ENCODE data around the gene MON2. TPM values are rescaled to one million over a fixed set of nuclear protein-coding genes. Genes with fewer than 3 reads are reported as not detected.

MON2 gene
- total and polyA plus RNA-seq, 2 of the 8 experiments (the other 6 are each of a cell fraction or from before 2014, with no cell fraction given) = 3.8 to 21.8 TPM

DNA sequence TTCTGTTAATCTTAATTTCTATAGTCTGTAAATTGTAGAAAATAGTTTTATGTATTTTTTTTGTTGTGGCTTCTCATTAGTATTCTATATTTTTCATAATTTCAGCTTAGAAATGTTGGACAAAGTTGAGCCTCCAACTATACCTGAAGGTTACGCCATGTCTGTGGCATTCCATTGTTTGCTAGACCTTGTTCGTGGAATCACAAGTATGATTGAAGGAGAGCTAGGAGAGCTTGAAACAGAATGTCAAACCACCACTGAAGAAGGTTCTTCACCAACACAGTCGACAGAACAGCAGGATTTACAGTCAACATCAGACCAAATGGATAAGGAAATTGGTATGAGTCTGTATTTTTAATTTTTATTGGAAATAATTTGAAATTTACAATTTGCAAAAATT is 65.7 kb downstream of the MON2 start:
- ChIA-PET POLR2A (ENCODE audit: partially characterized antibody) (no interaction called here), CTCF (ENCODE audit: partially characterized antibody) (interaction anchor here (0.7 kb wide), 1 partner anchor 9 kb away, joined by 3 read pairs; no protein-coding TSS in a partner anchor)
- Histone ChIP-seq H2BK15ac (ENCODE audit: low read length) (no peak overlapping the region), H3K14ac (ENCODE audit: insufficient read length) (no peak overlapping the region), H2BK20ac (ENCODE audit: low read length) (no peak overlapping the region), H3K9ac (replicated peaks in 1 of 4; ENCODE audit: extremely low read depth in 1 of 4, low read depth in 3 of 4, low read length in 3 of 4) (no peak overlapping the region), H4K5ac (ENCODE audit: insufficient read length, low read depth, low read length) (no peak overlapping the region), H3K18ac (ENCODE audit: extremely low read depth, low read length) (no peak overlapping the region), H2AK5ac (ENCODE audit: low read depth, low read length) (no peak overlapping the region), H4K8ac (ENCODE audit: extremely low read depth, insufficient read depth, low read length) (no peak overlapping the region), H3K9me3 (ENCODE audit: insufficient read depth in 2 of 2, low read depth in 1 of 2, low read length in 1 of 2) (no peaks in the 10 kb centered on the region), H3K56ac (replicated peaks; ENCODE audit: insufficient read length, low read depth, low read length) (no peak overlapping the region), H3K27me3 (replicated peaks in 1 of 4; ENCODE audit: control insufficient read depth in 3 of 4, extremely low read depth in 1 of 4, insufficient read depth in 3 of 4, low read length in 3 of 4) (no peaks in the 10 kb centered on the region), H3K27ac (ENCODE audit: low read depth, low read length) (no peak overlapping the region), H3K4me3 (ENCODE audit: extremely low read depth in 1 of 4, insufficient read depth in 2 of 4, low read depth in 3 of 4, low read length in 4 of 4) (no peak overlapping the region), H3K4me1 (replicated peaks in 1 of 4; ENCODE audit: control insufficient read depth in 3 of 4, insufficient read depth in 4 of 4, low read length in 3 of 4) (no peaks in the 10 kb centered on the region), H3K4ac (replicated peaks; ENCODE audit: insufficient read length, low read depth, low read length) (no peak overlapping the region), H3K36me3 (ENCODE audit: control insufficient read depth in 2 of 4, insufficient read depth in 4 of 4, low read length in 3 of 4) (peaks cover 0 to 14% (median 6%) of the 10 kb centered on the region in 4 experiments; a peak in 3 of 8 replicates), H3K79me2 (ENCODE audit: control insufficient read depth in 1 of 2, insufficient read depth in 2 of 2, low read length in 2 of 2) (no peaks in the 10 kb centered on the region), H2BK5ac (ENCODE audit: low read depth, low read length) (no peak overlapping the region), H3K79me1 (ENCODE audit: low read depth, low read length) (no peaks in the 10 kb centered on the region), H4K20me1 (replicated peaks in 1 of 2; ENCODE audit: control insufficient read depth in 1 of 2, insufficient read depth in 2 of 2, low read length in 2 of 2) (no peaks in the 10 kb centered on the region), H4K91ac (replicated peaks; ENCODE audit: insufficient read length, low read length) (no peak overlapping the region), H2AFZ (ENCODE audit: low read length) (no peak overlapping the region), H3K4me2 (ENCODE audit: insufficient read depth in 1 of 2, low read depth in 2 of 2, low read length in 2 of 2) (no peak overlapping the region), H3K23me2 (ENCODE audit: low read depth, low read length) (no peaks in the 10 kb centered on the region), H2BK120ac (replicated peaks; ENCODE audit: low read depth, low read length) (no peak overlapping the region), H3K23ac (ENCODE audit: insufficient read length) (no peak overlapping the region), H2BK12ac (ENCODE audit: low read depth, low read length) (no peak overlapping the region)
- 63% methylated on average over 3 of the region's 3 CpGs; no CpG with 5 or more reads in 1 of the 2 experiments for WGBS, 2 experiments (ENCODE audit: extremely low coverage in 1 of 2, insufficient coverage in 1 of 2, insufficient read length in 1 of 2, insufficient replicate concordance in 2 of 2, low coverage in 1 of 2, low lambda C conversion rate in 2 of 2, missing lambda C conversion rate in 1 of 2)
- TF ChIP-seq SRF (IDR thresholded peaks at IDR 0.05; ENCODE audit: low read depth, low read length) = no peak
- no peak for TF ChIP-seq TCF12 (IDR thresholded peaks at IDR 0.05; ENCODE audit: low read depth, low read length)
- no peak for TF ChIP-seq CREB1 (IDR thresholded peaks at IDR 0.05)
- TF ChIP-seq ZNF274 (IDR thresholded peaks at IDR 0.05; ENCODE audit: borderline replicate concordance, extremely low read depth, low read length) = no peak
- FAIRE-seq = no peak
- no peak for DNase-seq (ENCODE audit: low read depth in 1 of 2, low spot score in 2 of 2)
